ENCODE measurements around the gene HIPK1. TPM values are rescaled to one million over a fixed set of nuclear protein-coding genes. Genes with fewer than 3 reads are reported as not detected.

The HIPK1 gene
- total RNA-seq, 6 experiments from 2014 or later, result 34.6 to 49.1 (median 38.7) TPM

GRCh38 chr1:113928187-113928930, 765 bp upstream of the HIPK1 start:
- Mint-ChIP-seq H3K27me3 (ENCODE audit: insufficient read depth) (peaks cover 12% of the 10 kb centered on the region), H3K4me1 (ENCODE audit: low read depth) (peaks cover 46% of the 10 kb centered on the region), H3K27ac (peak overlapping the region; percentile 99), H3K9me3 (no peaks in the 10 kb centered on the region), H3K36me3 (ENCODE audit: low read depth) (peaks cover 3% of the 10 kb centered on the region; the same call in 1 of the 2 replicates), H3K4me3 (peak overlapping the region; percentile 99)
- TF ChIP-seq CTCF (IDR thresholded peaks at IDR 0.05), result no peak
- DNase-seq, result no peak

- H3K27ac Mint-ChIP-seq, result peak overlapping the region; percentile 100
- H3K36me3 Mint-ChIP-seq (ENCODE audit: low read depth), result peaks cover 11% of the 10 kb centered on the region; the same call in 1 of the 2 replicates
- DNase-seq, result peak; percentile 50
- no peaks in the 10 kb centered on the region for H3K9me3 Mint-ChIP-seq
- TF ChIP-seq CTCF (IDR thresholded peaks at IDR 0.05), result peak; percentile 57
- H3K4me3 Mint-ChIP-seq, result peak overlapping the region; percentile 97
- H3K4me1 Mint-ChIP-seq (ENCODE audit: low read depth), result peaks cover 56% of the 10 kb centered on the region
- peaks cover 13% of the 10 kb centered on the region for H3K27me3 Mint-ChIP-seq (ENCODE audit: insufficient read depth)
Measured at GRCh38 chr1:113929750-113930498, 800 bp downstream of the HIPK1 start.

- H3K27ac Mint-ChIP-seq, result peak overlapping the region; percentile 100
- peaks cover 56% of the 10 kb centered on the region for H3K4me1 Mint-ChIP-seq (ENCODE audit: low read depth)
- H3K4me3 Mint-ChIP-seq, result peak overlapping the region; percentile 97
- H3K27me3 Mint-ChIP-seq (ENCODE audit: insufficient read depth), result peaks cover 12% of the 10 kb centered on the region
- H3K36me3 Mint-ChIP-seq (ENCODE audit: low read depth), result peaks cover 11% of the 10 kb centered on the region; the same call in 1 of the 2 replicates
- H3K9me3 Mint-ChIP-seq, result no peaks in the 10 kb centered on the region
- DNase-seq, result peak; percentile 82
- TF ChIP-seq CTCF (IDR thresholded peaks at IDR 0.05), result no peak
Measured at GRCh38 chr1:113930499-113931161, 1.5 kb downstream of the HIPK1 start.

- no peak for TF ChIP-seq CTCF (IDR thresholded peaks at IDR 0.05)
Measured at GRCh38 chr1:113931451-113931851, 2.3 kb downstream of the HIPK1 start.

GRCh38 chr1:113934006-113934405, 4.9 kb downstream of the HIPK1 start:
- H3K9me3 Mint-ChIP-seq, result no peaks in the 10 kb centered on the region
- H3K36me3 Mint-ChIP-seq (ENCODE audit: low read depth), result peaks cover 11% of the 10 kb centered on the region; the same call in 1 of the 2 replicates
- H3K4me3 Mint-ChIP-seq, result no peak overlapping the region
- DNase-seq, result no peak
- H3K27me3 Mint-ChIP-seq (ENCODE audit: insufficient read depth), result peaks cover 14% of the 10 kb centered on the region
- peaks cover 71% of the 10 kb centered on the region for H3K4me1 Mint-ChIP-seq (ENCODE audit: low read depth)
- no peak for TF ChIP-seq CTCF (IDR thresholded peaks at IDR 0.05)
- no peak overlapping the region for H3K27ac Mint-ChIP-seq

More at GRCh38 chr1:113931451-113931851, 2.3 kb downstream of the HIPK1 start:
- Mint-ChIP-seq H3K4me1 (ENCODE audit: low read depth) (peaks cover 63% of the 10 kb centered on the region), H3K27me3 (ENCODE audit: insufficient read depth) (peaks cover 12% of the 10 kb centered on the region), H3K9me3 (no peaks in the 10 kb centered on the region), H3K36me3 (ENCODE audit: low read depth) (peaks cover 11% of the 10 kb centered on the region; the same call in 1 of the 2 replicates), H3K27ac (peak overlapping the region; percentile 100), H3K4me3 (peak overlapping the region; percentile 97)
- DNase-seq, result peak; percentile 65
